ENCODE data around the gene NCBP2.
A peak's percentile ranks its signal among the peaks of the same experiment; 100 is the strongest.

DNA sequence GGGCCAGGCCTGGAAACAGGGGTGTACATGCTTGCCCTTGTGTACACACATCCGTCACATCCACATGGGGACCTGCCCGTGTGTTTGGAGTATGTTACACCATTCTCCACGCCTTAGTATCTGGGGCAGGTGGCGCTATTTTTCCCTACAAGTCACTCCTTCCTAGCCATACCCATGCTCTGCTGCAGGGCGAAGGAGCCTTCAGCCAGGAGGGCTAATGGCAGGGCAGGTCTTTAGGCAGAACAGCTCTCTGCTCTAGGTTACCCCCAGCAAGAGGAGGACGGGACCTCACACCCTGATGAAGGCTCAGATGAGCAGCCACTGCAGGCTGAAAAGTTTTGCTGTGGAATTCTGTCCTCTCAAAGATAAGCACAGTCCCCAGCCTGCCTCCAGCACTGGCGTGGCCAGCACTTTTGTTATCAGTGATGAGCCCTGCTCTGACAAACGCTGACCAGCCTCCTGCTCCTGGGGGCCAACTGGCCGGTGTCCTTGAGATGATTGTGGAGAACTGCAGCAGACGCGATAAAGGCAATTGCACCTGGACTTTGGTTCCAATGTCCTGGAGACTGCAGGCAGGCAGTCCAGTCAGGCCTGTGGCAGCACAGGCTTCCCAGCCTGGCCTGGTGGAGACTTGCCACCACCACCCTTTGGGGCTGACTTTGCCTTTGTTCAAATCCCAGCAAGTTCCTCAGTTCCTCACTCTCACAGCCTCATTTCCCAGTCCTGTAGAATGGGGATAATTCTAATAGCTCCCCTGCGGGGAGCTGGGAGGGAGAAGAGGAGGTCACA is 46.1 kb upstream of the NCBP2 start:
- TF ChIP-seq, protein P1, sequence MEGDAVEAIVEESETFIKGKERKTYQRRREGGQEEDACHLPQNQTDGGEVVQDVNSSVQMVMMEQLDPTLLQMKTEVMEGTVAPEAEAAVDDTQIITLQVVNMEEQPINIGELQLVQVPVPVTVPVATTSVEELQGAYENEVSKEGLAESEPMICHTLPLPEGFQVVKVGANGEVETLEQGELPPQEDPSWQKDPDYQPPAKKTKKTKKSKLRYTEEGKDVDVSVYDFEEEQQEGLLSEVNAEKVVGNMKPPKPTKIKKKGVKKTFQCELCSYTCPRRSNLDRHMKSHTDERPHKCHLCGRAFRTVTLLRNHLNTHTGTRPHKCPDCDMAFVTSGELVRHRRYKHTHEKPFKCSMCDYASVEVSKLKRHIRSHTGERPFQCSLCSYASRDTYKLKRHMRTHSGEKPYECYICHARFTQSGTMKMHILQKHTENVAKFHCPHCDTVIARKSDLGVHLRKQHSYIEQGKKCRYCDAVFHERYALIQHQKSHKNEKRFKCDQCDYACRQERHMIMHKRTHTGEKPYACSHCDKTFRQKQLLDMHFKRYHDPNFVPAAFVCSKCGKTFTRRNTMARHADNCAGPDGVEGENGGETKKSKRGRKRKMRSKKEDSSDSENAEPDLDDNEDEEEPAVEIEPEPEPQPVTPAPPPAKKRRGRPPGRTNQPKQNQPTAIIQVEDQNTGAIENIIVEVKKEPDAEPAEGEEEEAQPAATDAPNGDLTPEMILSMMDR (IDR thresholded peaks at IDR 0.05; ENCODE audit: low read length) = peak; percentile 53; the same call in 1 of the 2 replicates
- no peak for TF ChIP-seq EZH2 (IDR thresholded peaks at IDR 0.05; ENCODE audit: borderline replicate concordance, low read length)

All from OCI-LY1 (cell line).